A549 (cell line): Measurements from ENCODE around the gene BEND7. TPM values are rescaled to one million over a fixed set of nuclear protein-coding genes. Genes with fewer than 3 reads are reported as not detected.
A peak's percentile ranks its signal among the peaks of the same experiment; 100 is the strongest.

ENCODE experiments used
- ATAC-seq, 2 experiments: fragments of 200-7000 bp in 1 of 2; fragments of >200 bp in 1 of 2; cut with Nextera tagmentation in 1 of 2; cut with Tn5 transposase in 1 of 2; 3 replicates each; pipeline versions ENCODE4 v1.8.0 to v1.9.1; 2018 to 2020; ENCODE audit warnings: mild to moderate bottlenecking in 1 of 2, moderate library complexity in 1 of 2
- CTCF ChIA-PET: fragments of 300-600 bp; sonication (Branson Sonifier 250); formaldehyde crosslinking; extraction: SDS; loops from one replicate; lab custom pipeline; 2021; ENCODE audit warnings: antibody characterized with exemption, inconsistent platforms; lab: Yijun Ruan, JAX
- POLR2A ChIA-PET: fragments of 350-600 bp; formaldehyde crosslinking; extraction: SDS; loops from one replicate; lab custom pipeline; 2021; ENCODE audit warnings: antibody characterized with exemption, inconsistent platforms; lab: Yijun Ruan, JAX
- DNase-seq, 2 experiments: peaks; one replicate each; pipeline versions ENCODE4 v3.0.0 to v3.0.0-alpha.2; 2011 to 2016; ENCODE audit warnings: low read depth in 1 of 2, low spot score in 1 of 2
- FAIRE-seq: peaks from 2 replicates; lab custom pipeline; 2011; peaks lifted over from hg19 to GRCh38; lab: Jason Lieb, UNC
- H3K27ac ChIP-seq, 2 experiments: fragments of >200 bp; sonication (Bioruptor Twin); formaldehyde crosslinking; 3 replicates each; pipeline ENCODE4 v1.5.1; 2016 to 2017
- H3K4me1 ChIP-seq: fragments of >200 bp; sonication (Bioruptor Twin); formaldehyde crosslinking; 3 replicates; pipeline ENCODE4 v1.6.1; 2016
- H3K4me2 ChIP-seq: fragments of >200 bp; sonication (Bioruptor Twin); formaldehyde crosslinking; 3 replicates; pipeline ENCODE4 v1.6.1; 2016
- H3K4me3 ChIP-seq: fragments of >200 bp; sonication (Bioruptor Twin); formaldehyde crosslinking; 3 replicates; pipeline ENCODE4 v1.5.1; 2016
- H3K9me3 ChIP-seq: fragments of >200 bp; sonication (Bioruptor Twin); formaldehyde crosslinking; 3 replicates; pipeline ENCODE4 v1.6.1; 2016
- BHLHE40 ChIP-seq: IDR thresholded peaks from 2 replicates; pipeline ENCODE4 v1.6.1; 2012; ENCODE audit warnings: low read depth, low read length, inconsistent platforms
- CEBPB ChIP-seq, 2 experiments: fragments of >200 bp in 1 of 2; sonication (Bioruptor Twin) in 1 of 2; formaldehyde crosslinking in 1 of 2; IDR thresholded peaks; 2 replicates each; pipeline ENCODE4 v1.6.1; 2012 to 2016
- CHD4 ChIP-seq: fragments of 200-600 bp; sonication (generic); IDR thresholded peaks from 2 replicates; pipeline ENCODE4 v1.6.1; 2016; ENCODE audit warnings: antibody characterized with exemption, mild to moderate bottlenecking, borderline replicate concordance
- CTCF ChIP-seq: fragments of >200 bp; sonication (Bioruptor Twin); formaldehyde crosslinking; IDR thresholded peaks from 3 replicates; pipeline ENCODE4 v1.5.1; 2016
- E2F6 ChIP-seq: IDR thresholded peaks from 2 replicates; pipeline ENCODE4 v1.6.1; 2012; ENCODE audit warnings: low read depth, borderline replicate concordance
- FOSB ChIP-seq: fragments of 250-450 bp; sonication (Bioruptor Pico); IDR thresholded peaks from 2 replicates; pipeline ENCODE4 v1.5.0; 2020; ENCODE audit warnings: mild to moderate bottlenecking, moderate library complexity
- FOSL2 ChIP-seq, 2 experiments: fragments of 450-650 bp in 1 of 2; fragments of >200 bp in 1 of 2; sonication (Bioruptor Twin) in 1 of 2; formaldehyde crosslinking; IDR thresholded peaks; 2 replicates each; pipeline versions ENCODE4 v1.5.0 to v1.6.1; 2016 to 2020; ENCODE audit warnings: mild to moderate bottlenecking in 1 of 2, moderate library complexity in 1 of 2
- HDAC2 ChIP-seq: fragments of 200-600 bp; sonication (generic); IDR thresholded peaks from 2 replicates; pipeline ENCODE4 v1.6.1; 2016
- HES2 ChIP-seq: fragments of >200 bp; sonication (Bioruptor Twin); formaldehyde crosslinking; IDR thresholded peaks from 2 replicates; pipeline ENCODE4 v1.6.1; 2016
- JUNB ChIP-seq: fragments of >200 bp; sonication (Bioruptor Twin); formaldehyde crosslinking; IDR thresholded peaks from 2 replicates; pipeline ENCODE4 v1.6.1; 2016
- KDM5A ChIP-seq: fragments of 200-600 bp; sonication (generic); IDR thresholded peaks from 2 replicates; pipeline ENCODE4 v1.6.1; 2016; ENCODE audit warnings: antibody characterized with exemption, mild to moderate bottlenecking
- MAZ ChIP-seq: fragments of 150-350 bp; IDR thresholded peaks from 2 replicates; pipeline ENCODE4 v1.6.1; 2014; ENCODE audit warnings: antibody characterized with exemption, low read depth, low read length, borderline replicate concordance
- MYC ChIP-seq: IDR thresholded peaks from 2 replicates; pipeline ENCODE4 v1.6.1; 2012; ENCODE audit warnings: mild to moderate bottlenecking, inconsistent platforms, low read length, improper control_type of control experiment, borderline replicate concordance
- NFE2L2 ChIP-seq: fragments of 150-350 bp; conservative IDR thresholded peaks from 2 replicates; pipeline ENCODE4 v1.6.1; 2014; ENCODE audit warnings: low read length
- NR3C1 ChIP-seq: fragments of >200 bp; sonication (Bioruptor Twin); formaldehyde crosslinking; IDR thresholded peaks from 3 replicates; pipeline ENCODE4 v1.6.1; 2017
- PHF8 ChIP-seq: fragments of 200-600 bp; sonication (generic); IDR thresholded peaks from 2 replicates; pipeline ENCODE4 v1.6.1; 2016; ENCODE audit warnings: low read depth, mild to moderate bottlenecking, antibody characterized with exemption, moderate library complexity, borderline replicate concordance
- POLR2A ChIP-seq: IDR thresholded peaks from 2 replicates; pipeline ENCODE4 v1.6.1; 2012; ENCODE audit warnings: mild to moderate bottlenecking, low read length
- RARB ChIP-seq: fragments of 250-450 bp; sonication (Bioruptor Pico); IDR thresholded peaks from 2 replicates; pipeline ENCODE4 v1.8.0; 2021; ENCODE audit warnings: mild to moderate bottlenecking, moderate library complexity
- RCOR1 ChIP-seq: fragments of 150-350 bp; IDR thresholded peaks from 2 replicates; pipeline ENCODE4 v1.6.1; 2014; ENCODE audit warnings: antibody characterized with exemption, low read length, low read depth
- RFX5 ChIP-seq: fragments of 450-650 bp; IDR thresholded peaks from 2 replicates; pipeline ENCODE4 v1.7.1; 2014; ENCODE audit warnings: antibody characterized with exemption, mild to moderate bottlenecking, moderate library complexity
- RNF2 ChIP-seq: fragments of 200-600 bp; sonication (generic); IDR thresholded peaks from 2 replicates; pipeline ENCODE4 v1.6.1; 2016; ENCODE audit warnings: low read depth, mild to moderate bottlenecking, antibody characterized with exemption, moderate library complexity, borderline replicate concordance
- SREBF2 ChIP-seq: fragments of 450-650 bp; IDR thresholded peaks from 2 replicates; pipeline ENCODE4 v1.6.1; 2014; ENCODE audit warnings: mild to moderate bottlenecking, moderate library complexity
- ZC3H11A ChIP-seq: fragments of 450-650 bp; IDR thresholded peaks from 2 replicates; pipeline ENCODE4 v1.6.1; 2014; ENCODE audit warnings: antibody characterized with exemption, mild to moderate bottlenecking
- ZNF302 ChIP-seq: fragments of 250-450 bp; sonication (Bioruptor Pico); IDR thresholded peaks from 2 replicates; pipeline ENCODE4 v1.9.0; 2021; ENCODE audit warnings: inconsistent platforms, mild to moderate bottlenecking, moderate library complexity
- WGBS: methylation state at CpG from one replicate; pipeline ENCODE4 v1.1.6; 2017; ENCODE audit errors: missing lambda C conversion rate; 5-methylcytosine and 5-hydroxymethylcytosine counted together
- polyA minus RNA-seq: library from RNA; depleted of rRNA, polyadenylated mRNA; stranded (reverse); fragments of >200 nt; gene quantifications from 2 replicates; pipeline ENCODE4 v1.2.3, GENCODE V29; 2011; rRNA and poly(A)+ RNA removed
- polyA plus RNA-seq, 4 experiments: library from polyadenylated mRNA; depleted of rRNA in 3 of 4; stranded (reverse); fragments of >200 nt; fragmentation: RNase III in 1 of 4; extraction: RNeasy Plus Mini Kit Qiagen cat#74134 plus additional on column Dnase treatment in 1 of 4; gene quantifications; 2 replicates in 3 of 4; 3 replicates in 1 of 4; pipeline ENCODE4 v1.2.3, GENCODE V29; 2011 to 2017

BEND7 gene
- polyA plus RNA-seq (2011; rRNA removed): 11.5 and 12.2 TPM in 2 replicates
- 4.0 and 5.1 TPM in 2 replicates for polyA plus RNA-seq (2012; cell fraction: cytosol; rRNA removed)
- 3.6 and 4.4 TPM in 2 replicates for polyA plus RNA-seq (2012; cell fraction: nucleus; rRNA removed)
- 7.9 to 10.4 TPM (median 9.8 TPM) in 3 replicates for polyA plus RNA-seq (2017; fragmentation: RNase III; extraction: RNeasy Plus Mini Kit Qiagen cat#74134 plus additional on column Dnase treatment)
- polyA minus RNA-seq: 4.0 and 5.7 TPM in 2 replicates

GRCh38 chr10:13528875-13529713, at the start of gene BEND7:
Gene BEND7, minus strand, starts transcription at chr10:13529014. Its CDS starts 481 bp downstream, at chr10:13528533.
- Histone ChIP-seq H3K4me3 (peak within 1 kb of the TSS; percentile 98), H3K27ac (peak within 1 kb of the TSS; percentile 92 to 98), H3K4me1 (peaks cover 19% of the 10 kb centered on the region), H3K9me3 (no peaks in the 10 kb centered on the region), H3K4me2 (peak within 1 kb of the TSS; percentile 99)
- POLR2A ChIA-PET: interaction anchor here (1.5 kb wide), 1 partner anchor 58 kb away, joined by 4 read pairs; the partner anchor contains the start of gene PRPF18
- CTCF ChIA-PET: interaction anchor here (1.0 to 2.0 kb wide), 3 partner anchors 20 to 157 kb away, joined by 3 to 5 read pairs (median 4); no protein-coding TSS in a partner anchor
- WGBS: 39% methylated on average over 11 of the region's 98 CpGs
- peak; percentile 33 to 65 for DNase-seq
- FAIRE-seq: no peak
- TF ChIP-seq CEBPB (IDR thresholded peaks at IDR 0.05): no peak
- TF ChIP-seq CTCF: peak; percentile 10; the same call in 1 of the 3 replicates
- TF ChIP-seq BHLHE40: no peak
- TF ChIP-seq ZC3H11A: no peak
- TF ChIP-seq PHF8: peak; percentile 85; the same call in 1 of the 2 replicates
- TF ChIP-seq NR3C1: no peak
- TF ChIP-seq HES2: no peak
- peak; percentile 32; the same call in 1 of the 2 replicates for TF ChIP-seq POLR2A
- no peak for TF ChIP-seq RNF2
- TF ChIP-seq RARB: no peak
- no peak for TF ChIP-seq RCOR1
- ATAC-seq: peak; percentile 83 to 92

GRCh38 chr10:13573960-13574359, 45.1 kb upstream of the BEND7 start:
- H3K4me3 ChIP-seq: no peak overlapping the region
- WGBS: 18% methylated on average over 4 of the region's 4 CpGs
- FAIRE-seq: no peak
- H3K27ac ChIP-seq: no peak overlapping the region
- H3K4me2 ChIP-seq: peak overlapping the region; percentile 3; the same call in 1 of the 3 replicates
- CTCF ChIA-PET: interaction anchor here (0.6 to 3.8 kb wide), 2 partner anchors 13 to 26 kb away, joined by 3 to 16 read pairs; partner anchors contain the start of gene PRPF18
- DNase-seq: no peak
- H3K9me3 ChIP-seq: no peaks in the 10 kb centered on the region
- ATAC-seq: no peak
- H3K4me1 ChIP-seq: no peaks in the 10 kb centered on the region
- POLR2A ChIA-PET: no interaction called here
- no peak for TF ChIP-seq MYC
- TF ChIP-seq HES2: no peak
- no peak for TF ChIP-seq NFE2L2
- TF ChIP-seq HDAC2: no peak
- TF ChIP-seq MAZ: no peak

- TF ChIP-seq KDM5A: no peak
- TF ChIP-seq SREBF2: no peak
- TF ChIP-seq JUNB: no peak
- no peak for TF ChIP-seq FOSB (CRISPR knock-in tag)
- TF ChIP-seq NFE2L2: no peak
- TF ChIP-seq BHLHE40: no peak
- no peak for TF ChIP-seq RFX5
- no peak for TF ChIP-seq ZC3H11A
- TF ChIP-seq CHD4: no peak
- TF ChIP-seq NR3C1: no peak
- TF ChIP-seq HDAC2: no peak
- no peak for TF ChIP-seq ZNF302 (CRISPR knock-in tag)
- no peak for TF ChIP-seq RARB
- TF ChIP-seq E2F6: no peak
- no peak for TF ChIP-seq FOSL2 (IDR thresholded peaks at IDR 0.05)
- no peak for TF ChIP-seq FOSL2 (CRISPR knock-in tag; IDR thresholded peaks at IDR 0.05)
- ChIA-PET POLR2A (no interaction called here), CTCF (no interaction called here)
- FAIRE-seq (no peak), ATAC-seq (no peak), DNase-seq (no peak)
- Histone ChIP-seq H3K4me3 (no peak overlapping the region), H3K27ac (no peak overlapping the region), H3K4me1 (no peaks in the 10 kb centered on the region), H3K4me2 (no peak overlapping the region), H3K9me3 (no peaks in the 10 kb centered on the region)
- WGBS: 31% methylated on average over 5 of the region's 5 CpGs
These were observed 42.7 kb upstream of the BEND7 start for GRCh38 chr10:13571541-13571940.
